Lung (tissue), 12 donors: ENCODE results near the gene SLC44A1. TPM values are rescaled to one million over a fixed set of nuclear protein-coding genes. Genes with fewer than 3 reads are reported as not detected.

ENCODE experiments used
- ATAC-seq: fragments of 200-7000 bp; cut with Tn5 transposase; one replicate; pipeline ENCODE4 v1.9.1; 2020; ENCODE audit warnings: moderate number of reproducible peaks; ENCODE audit not compliant: insufficient read depth, low FRiP score
- DNase-seq, 3 donors: peaks; one replicate each; pipeline ENCODE4 v3.0.0-alpha.2; 2013 to 2017
- H3K27ac ChIP-seq, 2 donors: one replicate each; pipeline ENCODE4 v1.5.1; 2013; ENCODE audit warnings: mild to moderate bottlenecking in 2 of 2, moderate library complexity in 2 of 2, control low read depth in 1 of 2, inconsistent platforms in 1 of 2, low read depth in 1 of 2, low read length in 1 of 2
- H3K27me3 ChIP-seq, 3 donors: one replicate each; pipeline ENCODE4 v1.5.1; 2013; ENCODE audit warnings: low read length in 2 of 3; ENCODE audit not compliant: control insufficient read depth in 3 of 3, insufficient read depth in 3 of 3
- H3K36me3 ChIP-seq, 4 donors: one replicate each; pipeline ENCODE4 v1.5.1; 2013; ENCODE audit warnings: low read length in 4 of 4, mild to moderate bottlenecking in 1 of 4, moderate library complexity in 1 of 4; ENCODE audit not compliant: control insufficient read depth in 4 of 4, insufficient read depth in 4 of 4
- H3K4me1 ChIP-seq, 5 donors: one replicate each; pipeline ENCODE4 v1.5.1; 2013; ENCODE audit warnings: low read length in 5 of 5, mild to moderate bottlenecking in 2 of 5, moderate library complexity in 1 of 5; ENCODE audit not compliant: control insufficient read depth in 5 of 5, insufficient read depth in 5 of 5
- H3K4me3 ChIP-seq: one replicate; pipeline ENCODE4 v1.5.1; 2013; ENCODE audit warnings: mild to moderate bottlenecking, control low read depth, moderate library complexity
- H3K9ac ChIP-seq, 2 donors: one replicate each; pipeline ENCODE4 v1.5.1; 2013; ENCODE audit warnings: low read length in 2 of 2, control low read depth in 1 of 2; ENCODE audit not compliant: insufficient read depth in 1 of 2
- H3K9me3 ChIP-seq, 4 donors: one replicate each; pipeline ENCODE4 v1.5.1; 2013; ENCODE audit warnings: low read length in 3 of 4, mild to moderate bottlenecking in 1 of 4, moderate library complexity in 1 of 4; ENCODE audit not compliant: control insufficient read depth in 4 of 4, insufficient read depth in 3 of 4
- WGBS, 2 donors: extraction: QIAGEN DNeasy Blood & Tissue Kit; methylation state at CpG; one replicate each; pipeline ENCODE4 v1.1.7; 2013; 5-methylcytosine and 5-hydroxymethylcytosine counted together
- polyA plus RNA-seq, 2 donors: library from polyadenylated mRNA; stranded (reverse); fragments of 200-250 nt; gene quantifications; one replicate each; pipeline ENCODE4 v1.2.1, GENCODE V29; 2013
- total RNA-seq, 2 donors: library from RNA; depleted of rRNA in 1 of 2; stranded (reverse); fragments of >200 nt in 1 of 2; gene quantifications; one replicate each; pipeline ENCODE4 v1.2.1, GENCODE V29; 2014 to 2021
- TF ChIP-seq, protein P1 (sequence below): IDR thresholded peaks from 2 replicates; pipeline ENCODE4 v1.5.1; 2012; ENCODE audit warnings: mild to moderate bottlenecking; ENCODE audit errors: control extremely low read depth, extremely low read depth
- donor health status: control.
- donor health status: control.
- donor health status: Bipolar disorder and iron deficiency.
- donor health status: healthy.
- donor health status: DM: yes; HTN: yes; CAD: no.

The SLC44A1 gene
- total and polyA plus RNA-seq, 4 donors = 13.0 to 61.7 (median 33.8) TPM

DNA sequence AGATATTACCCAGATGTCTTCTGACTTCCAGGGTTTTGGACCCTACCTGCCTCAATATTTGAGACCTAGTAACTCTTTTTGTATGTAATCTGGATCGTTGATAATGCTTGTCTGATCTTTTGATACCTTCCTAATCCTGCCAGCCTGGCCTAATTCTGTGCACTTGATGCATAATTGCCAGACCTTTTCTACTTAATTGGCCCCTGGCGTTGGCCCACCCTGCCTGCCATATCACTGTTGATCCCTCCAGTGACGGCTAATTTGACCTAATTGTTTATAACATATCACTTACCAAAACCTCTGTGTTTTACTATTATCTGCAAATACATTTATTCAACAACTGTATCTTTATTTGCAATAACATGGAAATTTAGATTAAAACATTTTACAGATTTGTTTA, 49.0 kb downstream of the SLC44A1 start:
- WGBS, 2 donors = 95 to 98% methylated on average over 3 of the region's 3 CpGs

DNA sequence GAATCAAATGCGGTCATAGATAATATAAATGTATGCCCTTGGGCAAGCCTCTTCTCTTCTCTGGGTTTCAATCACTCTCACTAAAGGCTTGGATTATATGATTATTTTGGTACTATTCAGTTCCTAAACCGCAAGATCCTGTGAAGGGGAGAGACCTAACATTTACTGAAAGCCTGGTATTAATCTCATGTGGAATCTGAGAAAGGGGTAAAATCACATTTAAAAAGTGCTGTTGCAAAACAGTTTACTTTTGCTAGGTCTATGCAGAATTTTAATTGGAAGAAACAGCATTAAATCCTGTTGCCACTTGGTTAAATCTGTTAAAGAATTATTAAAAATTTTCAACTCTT, 50.7 kb downstream of the SLC44A1 start:
- Histone ChIP-seq H3K27ac (no peak overlapping the region), H3K27me3 (no peaks in the 10 kb centered on the region), H3K9me3 (no peaks in the 10 kb centered on the region), H3K9ac (no peak overlapping the region), H3K4me1 (peaks cover 3 to 23% (median 10%) of the 10 kb centered on the region in 5 donors), H3K36me3 (peaks cover 0 to 12% (median 6%) of the 10 kb centered on the region in 4 donors), H3K4me3 (no peak overlapping the region)
- TF ChIP-seq, protein P1, sequence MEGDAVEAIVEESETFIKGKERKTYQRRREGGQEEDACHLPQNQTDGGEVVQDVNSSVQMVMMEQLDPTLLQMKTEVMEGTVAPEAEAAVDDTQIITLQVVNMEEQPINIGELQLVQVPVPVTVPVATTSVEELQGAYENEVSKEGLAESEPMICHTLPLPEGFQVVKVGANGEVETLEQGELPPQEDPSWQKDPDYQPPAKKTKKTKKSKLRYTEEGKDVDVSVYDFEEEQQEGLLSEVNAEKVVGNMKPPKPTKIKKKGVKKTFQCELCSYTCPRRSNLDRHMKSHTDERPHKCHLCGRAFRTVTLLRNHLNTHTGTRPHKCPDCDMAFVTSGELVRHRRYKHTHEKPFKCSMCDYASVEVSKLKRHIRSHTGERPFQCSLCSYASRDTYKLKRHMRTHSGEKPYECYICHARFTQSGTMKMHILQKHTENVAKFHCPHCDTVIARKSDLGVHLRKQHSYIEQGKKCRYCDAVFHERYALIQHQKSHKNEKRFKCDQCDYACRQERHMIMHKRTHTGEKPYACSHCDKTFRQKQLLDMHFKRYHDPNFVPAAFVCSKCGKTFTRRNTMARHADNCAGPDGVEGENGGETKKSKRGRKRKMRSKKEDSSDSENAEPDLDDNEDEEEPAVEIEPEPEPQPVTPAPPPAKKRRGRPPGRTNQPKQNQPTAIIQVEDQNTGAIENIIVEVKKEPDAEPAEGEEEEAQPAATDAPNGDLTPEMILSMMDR = no peak
- DNase-seq = no peak
- ATAC-seq = no peak
- WGBS, 2 donors = 96 to 97% methylated on average over 2 of the region's 2 CpGs

More for the DNA sequence above, 49.0 kb downstream of the SLC44A1 start:
- no peak for DNase-seq
- H3K4me1 ChIP-seq = peaks cover 3 to 23% (median 8%) of the 10 kb centered on the region in 5 donors
- no peak overlapping the region for H3K27ac ChIP-seq
- H3K4me3 ChIP-seq = no peak overlapping the region
- TF ChIP-seq, protein P1 = no peak
- no peaks in the 10 kb centered on the region for H3K9me3 ChIP-seq
- no peak overlapping the region for H3K9ac ChIP-seq
- ATAC-seq = no peak
- H3K36me3 ChIP-seq = no peaks in the 10 kb centered on the region
- no peaks in the 10 kb centered on the region for H3K27me3 ChIP-seq

DNA sequence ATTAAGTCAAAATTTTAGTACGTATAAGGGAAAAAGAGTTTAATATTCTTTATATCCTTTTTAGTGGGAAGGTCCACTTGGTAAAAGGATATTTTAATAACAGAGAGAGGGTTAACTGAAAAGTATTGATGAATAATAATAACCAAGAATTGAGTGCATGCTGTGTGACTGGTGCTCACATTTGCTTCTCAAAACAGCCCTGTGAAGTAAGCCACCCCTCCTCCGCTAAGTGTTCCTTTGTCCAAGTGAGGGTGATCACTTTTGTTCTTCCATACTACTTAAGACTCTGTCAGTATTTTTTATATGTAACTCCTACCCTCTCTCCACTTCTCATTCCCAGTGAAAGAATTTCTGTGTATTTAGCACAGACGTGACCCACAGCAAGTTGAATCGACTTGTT, 51.5 kb downstream of the SLC44A1 start:
- peaks cover 3 to 17% (median 10%) of the 10 kb centered on the region in 5 donors for H3K4me1 ChIP-seq
- no peak overlapping the region for H3K4me3 ChIP-seq
- no peaks in the 10 kb centered on the region for H3K27me3 ChIP-seq
- 82 to 85% methylated on average over 4 of the region's 4 CpGs for WGBS, 2 donors
- peak in 1 of 3 donors; percentile 9 for DNase-seq
- H3K36me3 ChIP-seq = peaks cover 0 to 14% (median 7%) of the 10 kb centered on the region in 4 donors
- TF ChIP-seq, protein P1 = no peak
- H3K9me3 ChIP-seq = no peaks in the 10 kb centered on the region
- no peak overlapping the region for H3K9ac ChIP-seq
- H3K27ac ChIP-seq = peak overlapping the region in 1 of 2 donors; percentile 45
- no peak for ATAC-seq

DNA sequence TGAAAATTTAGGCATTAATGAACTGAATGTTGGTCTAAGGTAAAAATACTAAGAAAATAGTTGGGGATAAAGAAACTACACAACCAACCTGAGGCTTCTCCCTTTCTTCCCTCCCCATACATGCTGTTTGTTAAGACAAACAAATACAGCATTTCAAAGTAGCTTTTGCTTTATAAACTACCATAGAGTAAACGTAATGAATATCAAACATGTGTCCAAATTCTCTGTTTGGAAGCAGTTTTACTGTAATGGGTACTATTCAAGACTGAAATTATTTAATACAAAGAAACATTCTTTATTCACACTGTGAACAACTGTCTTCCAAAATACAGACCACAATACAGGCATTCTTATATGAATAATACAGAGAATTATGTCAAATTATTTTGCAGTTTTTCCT, 52.0 kb downstream of the SLC44A1 start:
- Histone ChIP-seq H3K36me3 (peaks cover 0 to 14% (median 7%) of the 10 kb centered on the region in 4 donors), H3K4me3 (no peak overlapping the region), H3K4me1 (peaks cover under 1 to 17% (median 7%) of the 10 kb centered on the region in 5 donors), H3K9ac (no peak overlapping the region), H3K27ac (peak overlapping the region in 1 of 2 donors; percentile 45), H3K9me3 (no peaks in the 10 kb centered on the region), H3K27me3 (no peaks in the 10 kb centered on the region)
- ATAC-seq (no peak), DNase-seq (no peak)
- 73 to 83% methylated on average over 1 of the region's 1 CpG for WGBS, 2 donors
- TF ChIP-seq, protein P1 = no peak
